HUES64 (cell line): ENCODE measurements around the gene LHB.
"Not testable (repeated sequence)": the region's sequence is repeated elsewhere in the genome, so short reads cannot be mapped to it uniquely, and the experiment has no call there.

Source experiments
- H3K27ac ChIP-seq: 2 replicates; pipeline ENCODE4 v1.7.0; 2013; ENCODE audit warnings: low read depth, low read length, inconsistent platforms
- H3K27me3 ChIP-seq: 2 replicates; pipeline ENCODE4 v1.6.1; 2013; ENCODE audit warnings: mild to moderate bottlenecking, low read length; ENCODE audit not compliant: insufficient read depth
- H3K36me3 ChIP-seq: 2 replicates; pipeline ENCODE4 v1.6.1; 2013; ENCODE audit warnings: mild to moderate bottlenecking, low read length; ENCODE audit not compliant: insufficient read depth
- H3K4me1 ChIP-seq: 2 replicates; pipeline ENCODE4 v1.6.1; 2013; ENCODE audit warnings: mild to moderate bottlenecking, low read length, moderate library complexity; ENCODE audit not compliant: insufficient read depth
- H3K4me3 ChIP-seq: 2 replicates; pipeline ENCODE4 v1.5.1; 2013; ENCODE audit warnings: mild to moderate bottlenecking, low read length, moderate library complexity
- H3K9ac ChIP-seq: 2 replicates; pipeline ENCODE4 v1.6.1; 2013; ENCODE audit warnings: mild to moderate bottlenecking, low read depth, low read length
- H3K9me3 ChIP-seq: 2 replicates; pipeline ENCODE4 v1.6.1; 2013; ENCODE audit warnings: low read depth, low read length; ENCODE audit not compliant: insufficient read depth
- WGBS: fragments of 150-250, 120-280 bp; methylation state at CpG from one replicate; pipeline ENCODE4 v1.1.7; 2013; ENCODE audit warnings: missing lambda C conversion rate; 5-methylcytosine and 5-hydroxymethylcytosine counted together

The LHB gene

DNA sequence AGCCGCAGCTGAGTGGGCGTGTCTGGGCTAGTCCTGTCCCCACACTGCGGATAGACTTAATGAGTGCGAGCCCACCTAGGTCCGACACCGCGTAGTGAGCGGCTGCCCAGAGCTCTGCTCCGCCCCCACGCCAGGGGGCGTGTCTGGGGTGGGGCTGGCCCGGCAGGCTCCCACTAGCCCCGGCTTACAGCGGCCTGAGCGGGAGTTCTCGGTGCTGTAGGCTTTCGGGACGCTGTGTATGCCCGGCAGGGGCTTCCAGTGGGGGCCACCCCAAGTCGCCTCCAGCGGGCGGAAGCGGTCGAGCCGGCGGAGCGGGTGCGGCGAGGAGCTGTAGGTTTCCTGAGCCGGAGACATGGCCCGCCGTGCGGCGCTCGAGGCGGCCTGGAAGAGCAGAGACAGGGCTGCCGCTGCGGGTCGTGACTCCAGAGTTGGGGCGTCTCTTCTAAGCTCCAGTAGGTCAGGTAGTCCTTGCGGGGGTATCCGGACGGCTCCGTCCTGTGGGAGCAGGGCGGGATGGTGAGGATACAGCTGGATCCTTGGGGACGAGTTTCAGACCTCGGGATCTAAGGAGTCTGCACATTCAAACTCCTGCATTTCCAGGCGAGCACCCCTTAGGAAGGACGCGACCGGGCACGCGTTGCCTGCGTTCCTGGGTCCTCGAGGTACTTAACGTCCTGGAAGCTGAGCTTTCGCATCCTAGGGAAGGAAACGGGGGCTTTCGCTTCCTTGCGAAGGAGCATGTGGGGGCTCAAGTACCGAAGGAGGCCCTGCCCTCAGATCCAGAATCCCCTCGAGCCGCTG lies 39.4 kb upstream of the LHB start:
- Histone ChIP-seq H3K9me3 (no peaks in the 10 kb centered on the region), H3K27ac (no peak overlapping the region), H3K4me1 (0 out of 2 replicates have a peak, but pooled peaks cover 3% of the 10 kb centered on the region), H3K9ac (no peak overlapping the region), H3K27me3 (peaks cover 53% of the 10 kb centered on the region), H3K4me3 (peak overlapping the region; percentile 63), H3K36me3 (no peaks in the 10 kb centered on the region)
- 2% methylated on average over 63 of the region's 63 CpGs for WGBS

DNA sequence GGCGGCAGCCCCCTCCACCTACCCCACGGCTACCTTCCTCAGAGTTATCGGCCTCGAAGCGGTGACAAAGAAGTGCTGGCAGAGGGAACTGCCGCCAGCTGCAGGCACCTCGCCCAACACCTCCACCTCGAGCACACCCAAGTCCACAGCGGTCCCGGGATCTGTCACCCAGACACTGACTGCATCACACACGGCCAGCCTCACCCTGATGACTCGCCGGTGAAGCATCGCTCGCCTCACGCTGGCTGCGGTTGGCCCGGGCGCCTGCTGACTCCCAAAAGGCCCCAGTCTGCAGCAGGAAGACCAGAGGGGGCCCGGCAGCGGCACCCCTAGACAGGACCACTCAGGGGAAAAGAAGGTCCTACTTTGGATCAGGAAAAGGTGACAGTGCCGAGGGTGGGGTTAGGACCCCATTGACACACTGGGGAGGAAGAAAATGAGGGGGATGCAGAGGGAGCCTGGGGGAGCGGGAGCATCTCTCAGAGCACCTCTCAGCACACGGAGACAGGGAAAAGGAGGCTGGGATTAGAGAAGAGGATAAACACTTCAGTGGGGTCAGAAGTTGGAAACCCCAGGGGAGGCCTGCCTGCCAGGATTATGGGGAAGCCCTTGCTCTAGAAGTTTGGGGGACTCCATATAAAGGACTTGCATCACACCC lies 33.6 kb upstream of the LHB start:
- H3K9me3 ChIP-seq, H3K9ac ChIP-seq: not testable (repeated sequence)

DNA sequence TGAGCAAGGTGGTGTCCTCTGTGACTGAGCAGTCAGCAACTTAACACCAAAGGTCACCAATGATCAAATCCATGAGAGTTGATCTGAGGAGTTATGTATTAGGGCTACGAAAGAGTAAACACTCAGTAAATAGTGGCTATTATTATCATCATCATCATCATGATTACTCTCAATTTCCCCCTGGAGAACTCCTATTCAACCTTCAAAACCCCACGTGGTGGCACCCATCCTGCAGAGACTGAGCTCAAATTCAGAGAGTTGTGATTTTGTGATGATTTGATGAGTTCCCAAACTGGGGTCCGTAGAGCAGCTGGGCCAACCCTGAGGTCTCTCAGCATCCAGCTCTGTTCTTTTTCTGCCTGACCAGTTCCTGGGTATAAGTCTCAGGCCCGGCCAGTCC lies 32.9 kb upstream of the LHB start:
- WGBS: no CpG with 5 or more reads among the region's 4 CpGs
- not testable (repeated sequence) for H3K27me3 ChIP-seq

More for the DNA sequence above, 33.6 kb upstream of the LHB start:
- not testable (repeated sequence) for H3K36me3 ChIP-seq, H3K27ac ChIP-seq, H3K4me1 ChIP-seq, H3K27me3 ChIP-seq, H3K4me3 ChIP-seq
- WGBS: 72% methylated on average over 24 of the region's 24 CpGs

DNA sequence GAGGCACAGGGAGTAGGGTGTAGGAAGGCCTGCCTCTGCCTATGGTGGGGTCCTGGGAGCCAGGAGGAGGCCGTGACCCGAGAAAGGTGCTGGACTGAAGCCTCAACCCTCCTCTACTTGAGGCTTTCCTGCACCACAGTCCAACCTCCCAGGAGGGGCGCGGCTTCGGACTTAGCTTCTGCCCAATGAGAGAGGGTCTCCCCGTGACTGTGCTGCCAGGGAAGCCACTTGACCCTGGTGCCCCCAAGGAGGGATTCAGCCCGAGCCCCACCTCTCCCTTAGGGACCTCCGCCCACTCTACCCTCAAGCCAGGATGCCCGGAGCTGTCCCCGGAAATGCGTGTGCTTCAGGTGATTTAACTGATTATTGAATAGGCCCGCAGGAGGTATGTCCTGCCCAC lies 32.1 kb upstream of the LHB start, which contains the start of gene CGB8:
CGB8 (minus strand) TSS at position 101 of the 400 bp plus-strand sequence. CDS start 372 bp downstream, outside the sequence.
- H3K27ac ChIP-seq, H3K4me3 ChIP-seq, H3K27me3 ChIP-seq, H3K36me3 ChIP-seq, H3K9me3 ChIP-seq, H3K4me1 ChIP-seq, H3K9ac ChIP-seq: not testable (repeated sequence)
- 79% methylated on average over 10 of the region's 12 CpGs for WGBS

More for the DNA sequence above, 32.9 kb upstream of the LHB start:
- H3K4me3 ChIP-seq, H3K9ac ChIP-seq, H3K9me3 ChIP-seq, H3K36me3 ChIP-seq, H3K27ac ChIP-seq, H3K4me1 ChIP-seq: not testable (repeated sequence)

DNA sequence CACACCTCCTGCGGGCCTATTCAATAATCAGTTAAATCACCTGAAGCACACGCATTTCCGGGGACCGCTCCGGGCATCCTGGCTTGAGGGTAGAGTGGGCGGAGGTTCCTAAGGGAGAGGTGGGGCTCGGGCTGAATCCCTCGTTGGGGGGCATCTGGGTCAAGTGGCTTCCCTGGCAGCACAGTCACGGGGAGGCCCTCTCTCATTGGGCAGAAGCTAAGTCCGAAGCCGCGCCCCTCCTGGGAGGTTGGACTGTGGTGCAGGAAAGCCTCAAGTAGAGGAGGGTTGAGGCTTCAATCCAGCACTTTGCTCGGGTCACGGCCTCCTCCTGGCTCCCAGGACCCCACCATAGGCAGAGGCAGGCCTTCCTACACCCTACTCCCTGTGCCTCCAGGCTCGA lies 26.7 kb upstream of the LHB start, which contains the start of gene CGB5:
CGB5 (plus strand) TSS at position 301 of the 400 bp plus-strand sequence. CDS start 362 bp downstream, outside the sequence.
- not testable (repeated sequence) for H3K27me3 ChIP-seq, H3K27ac ChIP-seq, H3K4me1 ChIP-seq, H3K9ac ChIP-seq, H3K9me3 ChIP-seq, H3K4me3 ChIP-seq, H3K36me3 ChIP-seq
- 82% methylated on average over 14 of the region's 15 CpGs for WGBS

DNA sequence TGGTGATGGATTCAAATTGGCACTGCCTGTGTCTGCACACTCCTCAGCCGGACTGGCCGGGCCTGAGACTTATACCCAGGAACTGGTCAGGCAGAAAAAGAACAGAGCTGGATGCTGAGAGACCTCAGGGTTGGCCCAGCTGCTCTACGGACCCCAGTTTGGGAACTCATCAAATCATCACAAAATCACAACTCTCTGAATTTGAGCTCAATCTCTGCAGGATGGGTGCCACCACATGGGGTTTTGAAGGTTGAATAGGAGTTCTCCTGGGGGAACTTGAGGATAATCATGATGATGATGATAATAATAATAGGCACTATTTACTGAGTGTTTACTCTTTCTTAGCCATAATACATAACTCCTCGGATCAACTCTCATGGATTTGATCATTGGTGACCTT lies 25.8 kb upstream of the LHB start:
- not testable (repeated sequence) for H3K4me3 ChIP-seq, H3K9me3 ChIP-seq, H3K27me3 ChIP-seq, H3K27ac ChIP-seq, H3K36me3 ChIP-seq, H3K9ac ChIP-seq, H3K4me1 ChIP-seq
- no CpG with 5 or more reads among the region's 4 CpGs for WGBS

DNA sequence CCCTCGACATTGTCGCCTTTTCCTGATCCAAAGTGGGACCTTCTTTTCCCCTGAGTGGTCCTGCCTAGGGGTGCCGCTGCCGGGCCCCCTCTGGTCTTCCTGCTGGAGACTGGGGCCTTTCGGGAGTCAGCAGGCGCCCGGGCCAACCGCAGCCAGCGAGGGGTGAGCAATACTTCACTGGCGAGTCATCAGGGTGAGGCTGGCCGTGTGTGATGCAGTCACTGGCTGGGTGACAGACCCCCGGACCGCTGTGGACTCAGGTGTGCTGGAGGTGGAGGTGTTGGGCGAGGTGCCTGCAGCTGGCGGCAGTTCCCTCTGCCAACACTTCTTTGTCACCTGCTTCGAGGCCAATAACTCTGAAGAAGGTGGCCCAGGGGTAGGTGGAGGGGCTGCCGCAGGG lies 25.3 kb upstream of the LHB start:
- Histone ChIP-seq H3K27me3 (no peaks in the 10 kb centered on the region), H3K27ac (no peak overlapping the region), H3K9ac (no peak overlapping the region), H3K36me3 (no peaks in the 10 kb centered on the region), H3K4me1 (no peaks in the 10 kb centered on the region), H3K4me3 (no peak overlapping the region), H3K9me3 (no peaks in the 10 kb centered on the region)
- WGBS: 76% methylated on average over 17 of the region's 17 CpGs

DNA sequence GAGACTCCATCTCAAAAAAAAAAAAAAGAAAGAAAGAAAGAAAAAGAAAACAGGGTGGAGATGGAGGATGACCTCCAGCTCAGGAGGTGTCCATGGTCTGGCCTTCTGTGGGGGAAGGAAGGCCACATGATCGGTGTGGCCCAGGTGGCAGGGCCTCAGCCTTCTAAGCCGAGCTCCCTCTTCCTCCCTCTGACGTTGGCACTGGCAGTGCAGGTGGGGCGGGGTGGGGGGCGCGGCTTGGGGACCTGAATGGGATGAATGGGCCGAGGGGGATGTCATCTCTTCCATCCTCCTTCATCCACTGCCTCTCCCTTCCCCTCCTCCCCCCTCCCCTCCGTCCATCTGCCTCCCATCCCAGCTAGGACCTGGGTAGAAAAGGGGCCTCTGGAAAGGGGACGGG lies 22.8 kb upstream of the LHB start:
- H3K27ac ChIP-seq, H3K27me3 ChIP-seq, H3K36me3 ChIP-seq, H3K9ac ChIP-seq, H3K4me3 ChIP-seq, H3K4me1 ChIP-seq, H3K9me3 ChIP-seq: not testable (repeated sequence)
- 93% methylated on average over 3 of the region's 9 CpGs for WGBS

DNA sequence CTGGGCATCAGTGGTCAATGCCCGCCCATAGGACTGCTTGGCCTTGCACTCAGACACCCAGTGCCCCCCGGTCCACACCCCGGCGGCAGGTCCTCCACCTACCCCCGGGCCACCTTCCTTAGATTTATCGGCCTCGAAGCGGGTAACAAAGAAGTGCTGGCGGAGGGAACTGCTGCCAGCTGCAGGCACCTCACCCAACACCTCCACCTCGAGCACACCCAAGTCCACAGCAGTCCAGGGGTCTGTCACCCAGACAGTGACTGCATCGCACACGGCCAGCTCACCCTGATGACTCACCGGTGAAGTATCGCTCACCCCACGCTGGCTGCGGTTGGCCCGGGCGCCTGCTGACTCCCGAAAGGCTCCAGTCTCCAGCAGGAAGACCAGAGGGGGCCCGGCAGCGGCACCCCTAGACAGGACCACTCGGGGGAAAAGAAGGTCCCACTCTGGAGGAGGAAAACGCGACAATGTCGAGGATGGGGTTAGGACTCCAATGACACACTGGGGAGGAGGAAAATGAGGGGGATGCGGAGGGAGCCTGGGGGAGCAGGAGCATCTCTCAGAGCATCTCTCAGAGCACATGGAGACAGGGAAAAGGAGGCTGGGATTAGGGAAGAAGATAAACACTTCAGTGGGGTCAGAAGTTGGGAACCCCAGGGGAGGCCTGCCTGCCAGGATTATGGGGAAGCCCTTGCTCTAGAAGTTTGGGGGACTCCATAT lies 21.8 kb upstream of the LHB start:
- not testable (repeated sequence) for H3K27me3 ChIP-seq, H3K4me1 ChIP-seq

DNA sequence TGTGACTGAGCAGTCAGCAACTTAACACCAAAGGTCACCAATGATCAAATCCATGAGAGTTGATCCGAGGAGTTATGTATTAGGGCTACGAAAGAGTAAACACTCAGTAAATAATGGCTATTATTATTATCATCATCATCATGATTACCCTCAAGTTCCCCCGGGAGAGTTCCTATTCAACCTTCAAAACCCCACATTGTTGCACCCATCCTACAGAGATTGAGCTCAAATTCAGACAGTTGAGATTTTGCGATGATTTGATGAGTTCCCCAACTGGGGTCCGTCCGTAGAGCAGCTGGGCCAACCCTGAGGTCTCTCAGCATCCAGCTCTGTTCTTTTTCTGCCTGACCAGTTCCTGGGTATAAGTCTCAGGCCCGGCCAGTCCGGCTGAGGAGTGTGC lies 21.2 kb upstream of the LHB start:
- not testable (repeated sequence) for H3K4me1 ChIP-seq, H3K9ac ChIP-seq, H3K4me3 ChIP-seq, H3K27me3 ChIP-seq, H3K9me3 ChIP-seq, H3K27ac ChIP-seq, H3K36me3 ChIP-seq
- 95% methylated on average over 3 of the region's 8 CpGs for WGBS

More for the DNA sequence above, 21.8 kb upstream of the LHB start:
- not testable (repeated sequence) for H3K9ac ChIP-seq, H3K9me3 ChIP-seq, H3K27ac ChIP-seq, H3K36me3 ChIP-seq, H3K4me3 ChIP-seq
- 84% methylated on average over 26 of the region's 26 CpGs for WGBS

DNA sequence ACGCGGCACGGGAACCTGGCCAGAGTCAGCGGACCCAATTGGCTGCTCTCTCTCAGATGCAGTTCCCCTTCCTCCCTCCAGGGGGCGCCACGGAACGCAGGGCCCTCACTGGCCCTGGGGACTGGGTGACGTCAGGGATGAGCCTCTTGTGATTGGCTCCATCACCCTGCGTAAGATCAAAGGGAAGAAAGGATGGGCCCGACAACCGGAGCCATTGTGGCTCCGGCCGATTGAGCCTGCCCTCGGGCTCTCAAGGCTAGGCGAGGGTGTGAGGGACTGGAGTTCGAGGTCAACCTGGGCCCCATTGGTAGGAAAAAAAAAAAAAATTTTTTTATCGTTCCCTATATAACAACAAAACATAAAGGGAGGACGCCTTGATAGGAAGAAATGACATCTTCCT lies 19.9 kb upstream of the LHB start, which contains the start of gene CGB1:
CGB1 (minus strand) TSS at position 81 of the 400 bp plus-strand sequence. CDS start 184 bp downstream, outside the sequence.
- not testable (repeated sequence) for H3K4me3 ChIP-seq, H3K36me3 ChIP-seq, H3K27me3 ChIP-seq, H3K4me1 ChIP-seq, H3K9ac ChIP-seq, H3K9me3 ChIP-seq, H3K27ac ChIP-seq
- WGBS: 55% methylated on average over 14 of the region's 18 CpGs
